Muscle layer of colon (tissue), 2 donors: Measurements from ENCODE around the gene HSPB3.
"Not testable (repeated sequence)": the region's sequence is repeated elsewhere in the genome, so short reads cannot be mapped to it uniquely, and the experiment has no call there.

ENCODE experiments used
- H3K27ac ChIP-seq: one replicate; pipeline ENCODE4 v1.7.0; 2013; ENCODE audit warnings: low read depth, mild to moderate bottlenecking, low read length, moderate library complexity
- H3K27me3 ChIP-seq, 2 donors: one replicate each; pipeline ENCODE4 v1.7.0; 2013; ENCODE audit warnings: low read length in 2 of 2, mild to moderate bottlenecking in 2 of 2; ENCODE audit not compliant: insufficient read depth in 2 of 2, control insufficient read depth in 1 of 2
- H3K36me3 ChIP-seq: one replicate; pipeline ENCODE4 v1.7.0; 2013; ENCODE audit warnings: mild to moderate bottlenecking, low read length; ENCODE audit not compliant: insufficient read depth
- H3K4me1 ChIP-seq: one replicate; pipeline ENCODE4 v1.7.0; 2013; ENCODE audit warnings: mild to moderate bottlenecking, low read length; ENCODE audit not compliant: insufficient read depth
- H3K4me3 ChIP-seq, 2 donors: one replicate each; pipeline ENCODE4 v1.7.0; 2013; ENCODE audit warnings: low read length in 2 of 2, low read depth in 1 of 2, mild to moderate bottlenecking in 1 of 2, moderate library complexity in 1 of 2
- H3K9ac ChIP-seq: one replicate; pipeline ENCODE4 v1.7.0; 2013; ENCODE audit warnings: low read length
- H3K9me3 ChIP-seq: one replicate; pipeline ENCODE4 v1.7.0; 2013; ENCODE audit warnings: mild to moderate bottlenecking, low read length
- donor health status: abdominal sarcoma.
- donor health status: Adenocarcinoma of cecum.

Gene HSPB3

DNA sequence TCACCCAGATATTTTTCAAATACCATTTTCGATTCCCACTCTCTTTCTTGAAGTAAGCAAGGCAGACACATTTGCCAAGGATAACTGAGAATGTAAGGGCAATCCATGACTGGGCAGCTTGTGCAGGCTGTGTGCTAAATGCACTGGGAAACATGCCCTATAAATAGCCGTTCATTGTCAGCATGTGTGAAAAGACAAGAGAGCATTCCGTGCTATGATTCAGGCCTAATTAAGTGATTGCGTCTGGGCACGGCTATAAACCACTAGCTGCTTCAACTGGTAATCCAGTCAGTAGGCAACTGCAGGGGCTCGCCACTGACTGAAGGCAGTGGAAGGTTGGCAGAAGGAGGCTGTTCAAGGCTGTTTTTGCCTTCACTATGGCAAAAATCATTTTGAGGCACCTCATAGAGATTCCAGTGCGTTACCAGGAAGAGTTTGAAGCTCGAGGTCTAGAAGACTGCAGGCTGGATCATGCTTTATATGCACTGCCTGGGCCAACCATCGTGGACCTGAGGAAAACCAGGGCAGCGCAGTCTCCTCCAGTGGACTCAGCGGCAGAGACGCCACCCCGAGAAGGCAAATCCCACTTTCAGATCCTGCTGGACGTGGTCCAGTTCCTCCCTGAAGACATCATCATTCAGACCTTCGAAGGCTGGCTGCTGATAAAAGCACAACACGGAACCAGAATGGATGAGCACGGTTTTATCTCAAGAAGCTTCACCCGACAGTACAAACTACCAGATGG, at the start of gene HSPB3:
Gene HSPB3, plus strand, starts transcription at position 287 of the 745 bp plus-strand sequence. Its CDS starts 91 bp downstream, at position 378.
- Histone ChIP-seq H3K27ac (no peak within 1 kb of the TSS), H3K4me3 (peak within 1 kb of the TSS in 1 of 2 donors; percentile 4), H3K9me3 (no peaks in the 10 kb centered on the region)

DNA sequence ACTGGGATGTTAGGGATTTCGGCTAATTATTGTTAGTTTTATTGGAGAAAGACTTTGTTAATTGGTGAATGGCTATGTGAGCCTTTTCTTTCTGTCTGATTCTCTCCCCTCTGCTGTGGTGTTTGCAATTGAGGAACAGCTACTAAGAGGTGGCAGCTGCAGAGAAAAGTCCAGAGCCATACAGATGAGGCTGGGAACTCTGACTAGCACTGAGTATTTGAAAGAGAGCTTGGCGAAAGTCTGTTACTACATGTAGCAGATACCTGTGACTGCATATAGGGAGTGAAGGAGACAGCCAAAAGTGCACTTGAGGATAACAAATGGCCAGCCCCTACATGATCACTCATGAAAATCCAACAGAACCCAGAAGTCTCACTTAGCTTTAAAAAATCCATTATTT, 44.3 kb upstream of the HSPB3 start:
- H3K27ac ChIP-seq: no peak overlapping the region
- no peaks in the 10 kb centered on the region for H3K36me3 ChIP-seq
- no peaks in the 10 kb centered on the region for H3K27me3 ChIP-seq
- H3K9me3 ChIP-seq: no peaks in the 10 kb centered on the region
- H3K4me1 ChIP-seq: no peaks in the 10 kb centered on the region
- H3K4me3 ChIP-seq: no peak overlapping the region
- H3K9ac ChIP-seq: no peak overlapping the region

More for the DNA sequence above, at the start of gene HSPB3:
- Histone ChIP-seq H3K4me1 (peaks cover 12% of the 10 kb centered on the region), H3K9ac (no peak within 1 kb of the TSS), H3K27me3 (no peaks in the 10 kb centered on the region), H3K36me3 (no peaks in the 10 kb centered on the region)

- Histone ChIP-seq H3K4me1 (no peaks in the 10 kb centered on the region), H3K36me3 (no peaks in the 10 kb centered on the region), H3K4me3 (no peak overlapping the region), H3K9ac (no peak overlapping the region), H3K27me3 (no peaks in the 10 kb centered on the region), H3K9me3 (no peaks in the 10 kb centered on the region), H3K27ac (no peak overlapping the region)
Measured at GRCh38 chr5:54412913-54413312, 42.6 kb upstream of the HSPB3 start.

DNA sequence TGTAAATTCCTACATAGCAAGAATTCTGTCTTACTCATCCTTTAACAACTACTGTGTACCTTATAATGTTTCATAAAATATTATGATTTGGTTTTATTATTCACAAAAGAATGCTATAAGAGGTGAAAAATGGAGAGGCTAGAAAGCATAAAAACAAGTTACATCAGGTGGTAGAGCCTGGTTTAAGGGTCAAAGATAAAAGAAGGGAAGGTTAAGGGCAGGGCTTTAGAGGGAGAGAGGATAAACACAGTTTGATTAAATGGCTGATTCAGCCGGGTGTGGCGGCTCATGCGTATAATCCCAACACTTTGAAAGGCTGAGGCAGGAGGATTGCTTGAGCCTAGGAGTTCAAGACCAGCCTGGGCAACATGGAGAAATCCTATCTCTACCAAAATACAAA, 40.4 kb upstream of the HSPB3 start:
- Histone ChIP-seq H3K27ac (no peak overlapping the region), H3K9me3 (no peaks in the 10 kb centered on the region), H3K4me3 (no peak overlapping the region), H3K9ac (no peak overlapping the region), H3K27me3 (no peaks in the 10 kb centered on the region), H3K36me3 (no peaks in the 10 kb centered on the region), H3K4me1 (no peaks in the 10 kb centered on the region)

GRCh38 chr5:54415896-54416601, 39.5 kb upstream of the HSPB3 start:
- Histone ChIP-seq H3K9me3 (no peaks in the 10 kb centered on the region), H3K27me3 (no peaks in the 10 kb centered on the region), H3K4me3 (no peak overlapping the region), H3K36me3 (no peaks in the 10 kb centered on the region), H3K4me1 (no peaks in the 10 kb centered on the region), H3K9ac (no peak overlapping the region), H3K27ac (no peak overlapping the region)

DNA sequence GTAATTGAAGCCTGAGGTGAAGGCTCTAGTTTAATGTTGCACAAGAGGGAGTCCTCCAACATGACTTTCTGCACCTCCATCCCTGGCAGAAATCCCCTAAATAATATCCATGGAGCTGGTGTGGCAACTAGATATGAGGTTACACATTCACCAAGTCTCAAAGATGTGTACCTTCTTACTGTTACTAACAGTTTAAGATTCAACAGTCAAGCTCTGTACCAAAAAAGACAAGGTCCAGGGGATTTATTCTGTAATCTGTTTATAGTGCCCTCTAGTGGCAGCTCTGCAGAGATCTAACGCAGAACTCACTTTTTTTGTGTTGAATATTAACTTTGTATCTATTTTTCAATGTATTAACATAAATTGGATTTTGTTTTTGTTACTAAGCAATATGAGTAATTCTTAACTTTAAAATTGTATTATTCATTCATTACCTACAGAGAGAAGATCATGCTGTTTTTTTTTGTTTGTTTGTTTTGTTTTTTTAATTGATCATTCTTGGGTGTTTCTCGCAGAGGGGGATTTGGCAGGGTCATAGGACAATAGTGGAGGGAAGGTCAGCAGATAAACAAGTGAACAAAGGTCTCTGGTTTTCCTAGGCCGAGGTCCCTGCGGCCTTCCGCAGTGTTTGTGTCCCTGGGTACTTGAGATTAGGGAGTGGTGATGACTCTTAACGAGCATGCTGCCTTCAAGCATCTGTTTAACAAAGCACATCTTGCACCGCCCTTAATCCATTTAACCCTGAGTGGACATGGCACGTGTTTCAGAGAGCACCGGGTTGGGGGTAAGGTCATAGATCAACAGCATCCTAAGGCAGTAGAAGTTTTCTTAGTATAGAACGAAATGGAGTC, 35.7 kb upstream of the HSPB3 start:
- not testable (repeated sequence) for H3K36me3 ChIP-seq, H3K27me3 ChIP-seq, H3K9me3 ChIP-seq, H3K4me1 ChIP-seq, H3K4me3 ChIP-seq, H3K27ac ChIP-seq, H3K9ac ChIP-seq

- not testable (repeated sequence) for H3K36me3 ChIP-seq, H3K9me3 ChIP-seq, H3K27me3 ChIP-seq, H3K4me1 ChIP-seq, H3K27ac ChIP-seq, H3K4me3 ChIP-seq, H3K9ac ChIP-seq
Measured at GRCh38 chr5:54420511-54420910, 35.0 kb upstream of the HSPB3 start.

DNA sequence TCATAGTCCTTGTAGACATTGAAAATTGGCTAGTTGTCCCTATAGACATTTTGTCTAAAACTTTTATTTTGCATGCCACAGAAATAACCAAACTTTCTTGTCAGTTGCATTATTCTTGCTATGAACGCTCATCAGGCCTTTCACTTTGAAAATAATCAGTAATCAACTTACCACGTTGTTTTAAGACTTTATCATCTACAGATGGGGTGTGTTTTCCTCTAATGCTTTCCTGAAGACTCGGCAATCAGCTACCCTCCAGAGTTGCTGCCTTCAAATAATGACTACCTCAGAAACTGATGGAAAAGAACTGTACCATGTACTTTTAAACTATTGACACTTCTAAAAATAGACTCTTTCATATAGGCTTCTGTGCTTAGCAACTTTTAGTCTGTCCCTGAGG, 33.5 kb upstream of the HSPB3 start:
- H3K4me1 ChIP-seq: no peaks in the 10 kb centered on the region
- no peak overlapping the region for H3K4me3 ChIP-seq
- H3K27ac ChIP-seq: no peak overlapping the region
- H3K9me3 ChIP-seq: no peaks in the 10 kb centered on the region
- H3K27me3 ChIP-seq: no peaks in the 10 kb centered on the region
- H3K9ac ChIP-seq: no peak overlapping the region
- H3K36me3 ChIP-seq: no peaks in the 10 kb centered on the region

DNA sequence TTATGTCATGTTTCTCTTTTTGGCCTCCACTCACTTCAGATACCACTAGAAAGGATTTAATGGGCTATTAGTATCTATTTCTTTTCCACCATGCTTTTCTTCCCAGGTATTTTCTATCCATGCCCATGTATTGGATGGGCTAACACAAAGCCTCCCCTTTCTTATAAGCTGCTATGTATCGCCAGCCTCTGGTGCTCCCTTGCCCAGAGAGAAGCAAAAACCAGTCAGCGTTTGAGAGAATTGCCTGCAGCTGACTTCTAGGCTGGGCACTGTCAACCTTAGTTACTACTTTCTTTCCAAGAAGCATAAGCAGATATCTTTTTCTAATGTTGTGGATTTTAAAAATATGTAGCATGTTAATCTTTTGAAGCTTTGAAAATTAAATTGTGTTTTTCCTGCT, 30.2 kb upstream of the HSPB3 start:
- no peak overlapping the region for H3K27ac ChIP-seq

DNA sequence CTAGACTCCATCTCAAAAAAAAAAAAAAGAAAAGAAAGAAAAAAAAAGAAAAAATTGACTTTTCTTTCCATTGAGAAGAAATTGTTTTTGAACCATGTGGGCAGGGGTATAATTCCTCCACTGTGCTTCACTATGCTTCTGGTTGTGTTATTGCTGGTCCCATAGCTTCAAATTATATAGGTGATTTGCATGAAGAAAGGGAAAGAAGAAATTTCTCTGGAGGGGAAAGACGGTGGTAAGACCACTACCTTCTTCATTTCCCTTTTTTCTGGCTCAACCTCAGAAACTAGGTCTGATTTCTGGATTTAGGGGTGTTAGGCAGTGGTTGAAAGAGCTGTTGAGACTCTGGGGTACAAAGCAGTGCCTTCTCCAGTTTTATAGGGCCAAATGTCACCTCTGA, 29.3 kb upstream of the HSPB3 start:
- H3K9ac ChIP-seq: no peak overlapping the region
- no peaks in the 10 kb centered on the region for H3K27me3 ChIP-seq
- H3K4me3 ChIP-seq: no peak overlapping the region
- no peaks in the 10 kb centered on the region for H3K9me3 ChIP-seq
- no peak overlapping the region for H3K27ac ChIP-seq
- no peaks in the 10 kb centered on the region for H3K4me1 ChIP-seq
- no peaks in the 10 kb centered on the region for H3K36me3 ChIP-seq

More for the DNA sequence above, 30.2 kb upstream of the HSPB3 start:
- no peak overlapping the region for H3K4me3 ChIP-seq
- H3K9ac ChIP-seq: no peak overlapping the region
- H3K36me3 ChIP-seq: no peaks in the 10 kb centered on the region
- no peaks in the 10 kb centered on the region for H3K4me1 ChIP-seq
- no peaks in the 10 kb centered on the region for H3K9me3 ChIP-seq
- H3K27me3 ChIP-seq: no peaks in the 10 kb centered on the region

GRCh38 chr5:54434650-54435049, 20.8 kb upstream of the HSPB3 start:
- H3K27me3 ChIP-seq, H3K9me3 ChIP-seq, H3K27ac ChIP-seq, H3K4me1 ChIP-seq, H3K9ac ChIP-seq, H3K4me3 ChIP-seq, H3K36me3 ChIP-seq: not testable (repeated sequence)
